Dendritic cell treated with granulocyte-macrophage colony-stimulating factor and Interleukin-4, amounts not matched to agents 40 ng/mL and 50 ng/mL, for 4 days (primary cell): ENCODE measurements around the gene GNAT1.
A peak's percentile ranks its signal among the peaks of the same experiment; 100 is the strongest.

Source experiments
- H3K27ac Mint-ChIP-seq: one replicate; pipeline ENCODE4 v1.8.0; 2022; ENCODE audit warnings: mild to moderate bottlenecking, mixed read lengths
- H3K27me3 Mint-ChIP-seq: one replicate; pipeline ENCODE4 v1.8.0; 2022; ENCODE audit warnings: mild to moderate bottlenecking, mixed read lengths
- H3K36me3 Mint-ChIP-seq: one replicate; pipeline ENCODE4 v1.8.0; 2022; ENCODE audit warnings: low read depth, mixed read lengths
- H3K4me1 Mint-ChIP-seq: one replicate; pipeline ENCODE4 v1.8.0; 2022; ENCODE audit warnings: low read depth, mixed read lengths
- H3K4me3 Mint-ChIP-seq: one replicate; pipeline ENCODE4 v1.8.0; 2022; ENCODE audit warnings: mild to moderate bottlenecking, moderate library complexity, mixed read lengths
- H3K9me3 Mint-ChIP-seq: one replicate; pipeline ENCODE4 v1.8.0; 2022; ENCODE audit warnings: mixed read lengths
- intact Hi-C: fragments of 100-400 bp; cut with micrococcal nuclease; formaldehyde crosslinking; loops from one replicate; pipeline ENCODE4 v1.15.0; 2022

The GNAT1 gene

DNA sequence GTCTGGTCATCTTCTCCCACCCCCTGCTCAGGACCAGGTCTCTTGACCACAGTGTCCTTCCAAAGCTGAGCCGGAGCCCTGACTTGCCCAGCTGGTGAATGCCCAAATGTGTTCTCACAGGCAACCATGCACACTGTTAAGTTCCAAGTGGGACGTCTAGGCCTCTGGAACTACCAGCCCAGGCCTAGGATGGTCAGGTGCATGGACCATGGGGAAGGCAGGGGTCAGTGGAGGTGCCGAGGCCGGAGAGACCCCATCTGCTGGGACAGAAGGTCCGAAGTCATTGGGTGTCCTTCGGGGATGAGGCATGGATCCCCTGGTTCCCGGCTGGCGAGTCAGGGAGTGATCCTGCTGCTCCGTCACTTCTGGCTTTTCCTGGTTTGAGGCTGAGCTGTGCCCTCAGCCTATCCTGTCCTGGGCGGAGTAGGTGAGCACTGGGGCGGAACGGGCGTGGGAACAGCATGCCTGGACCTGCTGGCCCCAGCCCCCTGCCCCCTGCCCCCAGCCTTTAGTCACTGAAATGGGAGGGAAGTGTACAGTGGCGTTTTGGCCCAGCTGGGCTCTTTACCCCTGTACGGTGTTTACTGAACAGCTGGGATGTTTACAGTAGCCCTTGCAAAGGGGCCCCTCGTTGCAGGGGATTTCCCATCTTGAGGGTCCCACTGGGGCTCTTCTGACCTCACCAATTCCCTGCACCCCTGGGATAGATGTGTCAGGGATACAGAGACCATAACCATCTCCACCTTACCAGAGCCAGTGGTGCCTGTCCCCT is 24.2 kb upstream of the GNAT1 start:
- H3K27ac Mint-ChIP-seq: no peak overlapping the region
- H3K36me3 Mint-ChIP-seq: no peaks in the 10 kb centered on the region
- no peaks in the 10 kb centered on the region for H3K9me3 Mint-ChIP-seq
- H3K4me3 Mint-ChIP-seq: no peak overlapping the region
- peaks cover 8% of the 10 kb centered on the region for H3K27me3 Mint-ChIP-seq
- peaks cover 17% of the 10 kb centered on the region for H3K4me1 Mint-ChIP-seq
- intact Hi-C loops: no loop called here

- Mint-ChIP-seq H3K4me1 (peaks cover 17% of the 10 kb centered on the region), H3K9me3 (no peaks in the 10 kb centered on the region), H3K27me3 (peaks cover 6% of the 10 kb centered on the region), H3K4me3 (no peak overlapping the region), H3K27ac (no peak overlapping the region), H3K36me3 (no peaks in the 10 kb centered on the region)
- intact Hi-C loops: no loop called here
Measured at GRCh38 chr3:50167841-50168209, 23.6 kb upstream of the GNAT1 start.

- H3K36me3 Mint-ChIP-seq: no peaks in the 10 kb centered on the region
- intact Hi-C loops: no loop called here
Measured at GRCh38 chr3:50168388-50168787, 23.0 kb upstream of the GNAT1 start.

DNA sequence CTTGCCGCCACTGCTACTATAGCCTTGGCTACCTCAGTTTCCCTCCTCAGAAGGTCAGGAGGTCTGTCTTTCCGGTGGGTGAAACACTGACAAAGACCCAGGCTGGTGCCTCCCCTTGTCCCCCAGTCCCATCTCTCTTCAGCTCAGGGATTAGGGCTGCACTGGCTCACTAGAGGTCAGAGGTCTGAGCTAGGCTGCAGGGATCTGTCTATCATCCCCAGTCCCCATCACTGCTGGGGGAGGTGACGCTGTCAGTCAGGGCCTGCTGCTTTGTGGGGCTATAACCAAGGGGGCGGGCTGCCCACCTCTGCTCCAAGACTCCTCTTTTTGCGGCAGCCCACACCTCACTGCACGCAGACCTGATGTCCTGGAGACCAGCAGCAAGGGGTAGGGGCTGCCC is 22.6 kb upstream of the GNAT1 start:
- intact Hi-C loops: no loop called here
- Mint-ChIP-seq H3K4me3 (no peak overlapping the region), H3K27ac (no peak overlapping the region), H3K9me3 (no peaks in the 10 kb centered on the region), H3K36me3 (no peaks in the 10 kb centered on the region), H3K4me1 (peaks cover 23% of the 10 kb centered on the region), H3K27me3 (peaks cover 6% of the 10 kb centered on the region)

More at GRCh38 chr3:50168388-50168787, 23.0 kb upstream of the GNAT1 start:
- no peak overlapping the region for H3K4me3 Mint-ChIP-seq
- peaks cover 6% of the 10 kb centered on the region for H3K27me3 Mint-ChIP-seq
- H3K4me1 Mint-ChIP-seq: peaks cover 19% of the 10 kb centered on the region
- no peak overlapping the region for H3K27ac Mint-ChIP-seq
- no peaks in the 10 kb centered on the region for H3K9me3 Mint-ChIP-seq

- Mint-ChIP-seq H3K27me3 (peaks cover 6% of the 10 kb centered on the region), H3K36me3 (no peaks in the 10 kb centered on the region), H3K4me3 (no peak overlapping the region), H3K27ac (no peak overlapping the region), H3K9me3 (no peaks in the 10 kb centered on the region), H3K4me1 (peaks cover 26% of the 10 kb centered on the region)
- intact Hi-C loops: no loop called here
Measured at GRCh38 chr3:50169232-50169832, 22.1 kb upstream of the GNAT1 start.

- no peaks in the 10 kb centered on the region for H3K9me3 Mint-ChIP-seq
Measured at GRCh38 chr3:50169858-50170257, 21.6 kb upstream of the GNAT1 start.

GRCh38 chr3:50170689-50171088 is 20.7 kb upstream of the GNAT1 start:
- intact Hi-C loops: no loop called here
- Mint-ChIP-seq H3K36me3 (no peaks in the 10 kb centered on the region), H3K27ac (no peak overlapping the region), H3K27me3 (peaks cover 3% of the 10 kb centered on the region), H3K4me1 (peaks cover 26% of the 10 kb centered on the region), H3K4me3 (no peak overlapping the region), H3K9me3 (no peaks in the 10 kb centered on the region)

More at GRCh38 chr3:50169858-50170257, 21.6 kb upstream of the GNAT1 start:
- H3K27ac Mint-ChIP-seq: no peak overlapping the region
- intact Hi-C loops: no loop called here
- peaks cover 4% of the 10 kb centered on the region for H3K27me3 Mint-ChIP-seq
- H3K36me3 Mint-ChIP-seq: no peaks in the 10 kb centered on the region
- no peak overlapping the region for H3K4me3 Mint-ChIP-seq
- H3K4me1 Mint-ChIP-seq: peaks cover 26% of the 10 kb centered on the region

DNA sequence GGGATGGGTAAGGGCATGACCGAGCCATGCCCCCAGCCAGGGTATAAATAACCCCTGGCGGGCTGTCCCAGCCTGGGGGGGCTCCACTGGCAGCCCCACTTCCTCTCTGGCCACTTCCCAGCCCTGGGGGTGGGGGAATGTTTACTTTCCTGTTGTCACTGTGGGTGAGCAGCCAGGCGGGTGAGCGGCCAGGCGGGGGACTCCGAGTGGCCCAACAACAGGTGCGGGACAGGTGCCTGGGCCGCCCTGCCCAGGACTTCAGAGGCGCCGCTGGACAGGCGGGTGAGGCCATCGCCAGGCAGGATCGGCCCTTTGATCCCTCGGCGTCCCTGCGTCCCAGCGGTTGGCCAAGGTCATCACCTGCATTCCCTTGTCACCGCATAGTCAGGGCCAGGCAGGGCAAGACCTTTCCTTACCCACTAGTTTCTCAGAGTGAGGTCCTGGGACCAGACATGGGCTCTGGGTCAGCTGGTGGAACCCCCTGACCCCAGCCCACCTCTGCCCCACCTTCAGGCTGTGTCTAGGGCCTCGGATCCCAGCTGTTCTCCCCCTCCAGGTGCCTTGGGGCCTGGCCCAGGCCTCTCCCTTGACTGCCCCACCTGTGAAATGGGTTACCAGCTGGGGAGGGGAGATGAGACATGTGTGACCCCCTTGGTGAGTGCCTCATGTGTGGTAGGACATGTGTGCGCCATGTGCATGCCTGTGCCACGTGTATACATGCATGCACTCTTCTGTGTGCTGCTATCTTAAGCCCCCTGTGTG is 19.7 kb upstream of the GNAT1 start:
- intact Hi-C loops: no loop called here
- H3K9me3 Mint-ChIP-seq: no peaks in the 10 kb centered on the region
- peaks cover 26% of the 10 kb centered on the region for H3K4me1 Mint-ChIP-seq
- no peaks in the 10 kb centered on the region for H3K36me3 Mint-ChIP-seq
- no peaks in the 10 kb centered on the region for H3K27me3 Mint-ChIP-seq
- no peak overlapping the region for H3K4me3 Mint-ChIP-seq
- H3K27ac Mint-ChIP-seq: no peak overlapping the region

- Mint-ChIP-seq H3K36me3 (no peaks in the 10 kb centered on the region), H3K27me3 (no peaks in the 10 kb centered on the region), H3K4me1 (peaks cover 26% of the 10 kb centered on the region), H3K9me3 (no peaks in the 10 kb centered on the region), H3K4me3 (no peak overlapping the region), H3K27ac (no peak overlapping the region)
- intact Hi-C loops: no loop called here
Measured at GRCh38 chr3:50172626-50173220, 18.7 kb upstream of the GNAT1 start.

DNA sequence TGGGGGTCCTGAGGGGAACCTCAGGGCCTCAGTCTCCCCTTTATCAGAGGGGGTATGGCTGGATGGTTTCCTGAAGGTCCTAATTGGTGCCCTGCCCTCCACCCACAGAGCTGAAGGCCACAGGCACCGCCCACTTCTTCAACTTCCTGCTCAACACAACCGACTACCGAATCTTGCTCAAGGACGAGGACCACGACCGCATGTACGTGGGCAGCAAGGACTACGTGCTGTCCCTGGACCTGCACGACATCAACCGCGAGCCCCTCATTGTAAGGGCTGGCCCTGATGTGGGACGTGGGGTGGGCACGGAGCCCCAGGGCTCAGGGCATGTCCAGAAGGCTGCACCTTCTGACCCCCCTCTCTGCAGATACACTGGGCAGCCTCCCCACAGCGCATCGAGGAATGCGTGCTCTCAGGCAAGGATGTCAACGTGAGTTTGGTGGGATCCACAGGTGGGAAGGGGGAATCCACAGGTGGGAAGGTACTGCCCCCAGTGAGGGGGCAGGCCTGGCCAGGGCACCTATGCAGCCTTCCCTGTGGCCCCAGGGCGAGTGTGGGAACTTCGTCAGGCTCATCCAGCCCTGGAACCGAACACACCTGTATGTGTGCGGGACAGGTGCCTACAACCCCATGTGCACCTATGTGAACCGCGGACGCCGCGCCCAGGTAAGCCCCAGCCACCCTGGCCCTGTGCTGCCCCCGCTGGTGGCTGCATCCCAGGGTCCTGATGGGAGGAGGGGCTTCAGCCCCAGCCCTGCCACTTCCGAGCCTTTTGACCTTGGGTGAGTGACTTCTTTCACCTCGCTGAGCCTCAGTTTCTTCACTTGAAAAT is 17.5 kb upstream of the GNAT1 start:
- Mint-ChIP-seq H3K36me3 (no peaks in the 10 kb centered on the region), H3K4me1 (peaks cover 26% of the 10 kb centered on the region), H3K27me3 (no peaks in the 10 kb centered on the region), H3K9me3 (no peaks in the 10 kb centered on the region), H3K27ac (peak overlapping the region; percentile 62), H3K4me3 (no peak overlapping the region)
- intact Hi-C loops: no loop called here

- H3K9me3 Mint-ChIP-seq: no peaks in the 10 kb centered on the region
- no peaks in the 10 kb centered on the region for H3K27me3 Mint-ChIP-seq
- H3K36me3 Mint-ChIP-seq: no peaks in the 10 kb centered on the region
- no peak overlapping the region for H3K4me3 Mint-ChIP-seq
- intact Hi-C loops: no loop called here
- H3K4me1 Mint-ChIP-seq: peaks cover 26% of the 10 kb centered on the region
- H3K27ac Mint-ChIP-seq: no peak overlapping the region
Measured at GRCh38 chr3:50174517-50174895, 16.9 kb upstream of the GNAT1 start.

DNA sequence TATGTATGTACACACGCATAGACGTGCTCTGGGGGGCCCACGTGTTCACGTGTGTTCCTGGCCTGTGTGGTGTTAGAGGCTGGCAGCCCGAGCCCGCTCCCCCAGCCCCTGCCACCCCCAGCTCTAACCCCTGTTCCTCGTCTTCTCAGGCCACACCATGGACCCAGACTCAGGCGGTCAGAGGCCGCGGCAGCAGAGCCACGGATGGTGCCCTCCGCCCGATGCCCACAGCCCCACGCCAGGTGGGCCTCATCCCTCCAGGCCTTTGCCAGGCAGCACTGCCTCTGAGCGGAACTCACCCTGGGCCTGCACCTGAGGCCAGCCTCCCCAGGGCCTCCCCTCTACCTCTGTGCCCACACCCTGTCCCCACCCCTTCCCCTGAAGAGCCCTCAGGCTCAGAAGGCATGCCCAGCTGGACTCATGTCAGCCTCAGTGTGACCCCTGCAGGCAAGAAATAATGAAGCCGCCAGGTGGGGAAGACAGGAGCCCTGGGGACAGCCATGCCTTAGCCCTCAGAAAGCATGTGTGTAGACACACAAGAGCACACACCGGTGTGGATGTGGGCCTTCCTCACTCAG is 16.4 kb upstream of the GNAT1 start:
- intact Hi-C loops: no loop called here
- peaks cover 21% of the 10 kb centered on the region for H3K4me1 Mint-ChIP-seq
- no peak overlapping the region for H3K4me3 Mint-ChIP-seq
- H3K9me3 Mint-ChIP-seq: no peaks in the 10 kb centered on the region
- no peak overlapping the region for H3K27ac Mint-ChIP-seq
- no peaks in the 10 kb centered on the region for H3K27me3 Mint-ChIP-seq
- no peaks in the 10 kb centered on the region for H3K36me3 Mint-ChIP-seq

- H3K4me3 Mint-ChIP-seq: no peak overlapping the region
- no peaks in the 10 kb centered on the region for H3K9me3 Mint-ChIP-seq
- no peaks in the 10 kb centered on the region for H3K36me3 Mint-ChIP-seq
- H3K27ac Mint-ChIP-seq: no peak overlapping the region
- peaks cover 9% of the 10 kb centered on the region for H3K4me1 Mint-ChIP-seq
- H3K27me3 Mint-ChIP-seq: peaks cover 1% of the 10 kb centered on the region
- intact Hi-C loops: no loop called here
Measured at GRCh38 chr3:50177346-50177745, 14.1 kb upstream of the GNAT1 start.
